Uterus (tissue), 2 donors: ENCODE data around the gene GNGT1.
"Not testable (repeated sequence)": the region's sequence is repeated elsewhere in the genome, so short reads cannot be mapped to it uniquely, and the experiment has no call there.

Source experiments
- CTCF ChIP-seq, 4 experiments: fragments of 200-600 bp in 2 of 4; fragments of 450-650 bp in 2 of 4; sonication (generic) in 2 of 4; IDR thresholded peaks; one replicate each; pipeline ENCODE4 v1.5.1; 2016 to 2019; ENCODE audit warnings: antibody characterized with exemption in 4 of 4, mild to moderate bottlenecking in 2 of 4, moderate library complexity in 1 of 4
- POLR2A ChIP-seq, 2 donors: fragments of 450-650 bp; IDR thresholded peaks; one replicate each; pipeline ENCODE4 v1.6.1; 2016; ENCODE audit warnings: antibody characterized with exemption in 2 of 2, mild to moderate bottlenecking in 1 of 2, moderate library complexity in 1 of 2

GRCh38 chr7:93916315-93916714, 9.9 kb downstream of the GNGT1 start:
- TF ChIP-seq POLR2A, CTCF (IDR thresholded peaks at IDR 0.05): not testable (repeated sequence)
